Astrocyte of the cerebellum (primary cell): Measurements from ENCODE around the gene FBXW5.

Source experiments
- DNase-seq: peaks from one replicate; pipeline ENCODE4 v3.0.0-alpha.2; 2011; ENCODE audit warnings: low read depth
- H3K4me3 ChIP-seq: 2 replicates; pipeline ENCODE4 v1.5.1; 2011; ENCODE audit warnings: mild to moderate bottlenecking, low read depth, low read length, moderate library complexity
- in situ Hi-C: cut with HindIII; loops from 2 replicates; pipeline ENCODE4 v1.10.0; 2017; ENCODE audit warnings: low sequenced_read_pairs
- TF ChIP-seq, protein P1 (sequence below): IDR thresholded peaks from 2 replicates; pipeline ENCODE4 v1.5.1; 2012; ENCODE audit warnings: low read length, low read depth, moderate library complexity, mild to moderate bottlenecking; ENCODE audit errors: missing control alignments

Gene FBXW5, protein sequence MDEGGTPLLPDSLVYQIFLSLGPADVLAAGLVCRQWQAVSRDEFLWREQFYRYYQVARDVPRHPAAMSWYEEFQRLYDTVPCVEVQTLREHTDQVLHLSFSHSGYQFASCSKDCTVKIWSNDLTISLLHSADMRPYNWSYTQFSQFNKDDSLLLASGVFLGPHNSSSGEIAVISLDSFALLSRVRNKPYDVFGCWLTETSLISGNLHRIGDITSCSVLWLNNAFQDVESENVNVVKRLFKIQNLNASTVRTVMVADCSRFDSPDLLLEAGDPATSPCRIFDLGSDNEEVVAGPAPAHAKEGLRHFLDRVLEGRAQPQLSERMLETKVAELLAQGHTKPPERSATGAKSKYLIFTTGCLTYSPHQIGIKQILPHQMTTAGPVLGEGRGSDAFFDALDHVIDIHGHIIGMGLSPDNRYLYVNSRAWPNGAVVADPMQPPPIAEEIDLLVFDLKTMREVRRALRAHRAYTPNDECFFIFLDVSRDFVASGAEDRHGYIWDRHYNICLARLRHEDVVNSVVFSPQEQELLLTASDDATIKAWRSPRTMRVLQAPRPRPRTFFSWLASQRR

DNA sequence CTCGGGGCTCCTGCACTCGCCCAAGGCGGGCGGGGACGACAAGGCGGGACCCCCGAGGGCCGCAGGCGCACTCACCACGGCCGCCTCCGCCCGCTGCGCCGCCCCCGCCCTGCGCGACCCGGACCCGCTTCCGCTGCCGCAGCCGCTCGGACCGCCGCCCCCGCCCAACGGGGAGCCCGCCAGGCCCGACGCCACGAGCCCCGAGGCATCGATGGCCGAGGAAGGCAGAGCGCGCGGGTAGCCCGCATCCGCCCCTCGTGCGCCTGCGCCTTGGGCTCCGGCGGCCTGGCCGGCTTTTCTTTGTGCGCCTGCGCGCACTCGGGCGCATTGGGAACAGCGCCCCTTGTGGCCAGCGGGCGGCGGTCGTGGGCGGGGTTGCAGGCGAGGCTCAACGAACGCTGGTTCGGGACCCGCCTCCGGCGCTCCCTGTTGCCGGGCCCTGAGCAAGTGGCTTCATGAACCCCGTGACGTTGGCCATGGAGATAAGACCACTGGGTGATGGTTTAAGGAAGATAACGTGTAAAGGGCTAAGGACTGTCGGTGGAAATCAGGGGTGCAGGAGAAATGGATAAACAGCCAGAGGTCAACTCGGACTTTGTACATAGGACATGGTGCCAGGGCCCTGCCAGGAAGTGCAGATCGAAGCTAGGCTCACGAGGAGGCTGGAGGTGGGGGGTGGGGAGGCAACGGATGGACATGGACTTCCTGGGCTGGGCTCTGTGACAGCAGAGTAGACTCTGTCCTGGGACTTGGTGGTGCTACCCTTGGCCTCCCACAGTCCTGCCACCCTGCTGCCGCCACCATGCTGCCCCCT is at the start of gene FBXW5, which contains the start of gene C8G:
TSS of gene FBXW5 (minus strand) at position 220 of the 814 bp plus-strand sequence. CDS start 655 bp downstream, outside the sequence.
TSS of gene C8G (plus strand) at position 725 of the 814 bp plus-strand sequence. CDS start at position 803, 78 bp downstream.
- DNase-seq: peak; percentile 77
- peak within 1 kb of the TSS; percentile 75 for H3K4me3 ChIP-seq
- in situ Hi-C loops: no loop called here
- TF ChIP-seq, protein P1, sequence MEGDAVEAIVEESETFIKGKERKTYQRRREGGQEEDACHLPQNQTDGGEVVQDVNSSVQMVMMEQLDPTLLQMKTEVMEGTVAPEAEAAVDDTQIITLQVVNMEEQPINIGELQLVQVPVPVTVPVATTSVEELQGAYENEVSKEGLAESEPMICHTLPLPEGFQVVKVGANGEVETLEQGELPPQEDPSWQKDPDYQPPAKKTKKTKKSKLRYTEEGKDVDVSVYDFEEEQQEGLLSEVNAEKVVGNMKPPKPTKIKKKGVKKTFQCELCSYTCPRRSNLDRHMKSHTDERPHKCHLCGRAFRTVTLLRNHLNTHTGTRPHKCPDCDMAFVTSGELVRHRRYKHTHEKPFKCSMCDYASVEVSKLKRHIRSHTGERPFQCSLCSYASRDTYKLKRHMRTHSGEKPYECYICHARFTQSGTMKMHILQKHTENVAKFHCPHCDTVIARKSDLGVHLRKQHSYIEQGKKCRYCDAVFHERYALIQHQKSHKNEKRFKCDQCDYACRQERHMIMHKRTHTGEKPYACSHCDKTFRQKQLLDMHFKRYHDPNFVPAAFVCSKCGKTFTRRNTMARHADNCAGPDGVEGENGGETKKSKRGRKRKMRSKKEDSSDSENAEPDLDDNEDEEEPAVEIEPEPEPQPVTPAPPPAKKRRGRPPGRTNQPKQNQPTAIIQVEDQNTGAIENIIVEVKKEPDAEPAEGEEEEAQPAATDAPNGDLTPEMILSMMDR: peak; percentile 93

DNA sequence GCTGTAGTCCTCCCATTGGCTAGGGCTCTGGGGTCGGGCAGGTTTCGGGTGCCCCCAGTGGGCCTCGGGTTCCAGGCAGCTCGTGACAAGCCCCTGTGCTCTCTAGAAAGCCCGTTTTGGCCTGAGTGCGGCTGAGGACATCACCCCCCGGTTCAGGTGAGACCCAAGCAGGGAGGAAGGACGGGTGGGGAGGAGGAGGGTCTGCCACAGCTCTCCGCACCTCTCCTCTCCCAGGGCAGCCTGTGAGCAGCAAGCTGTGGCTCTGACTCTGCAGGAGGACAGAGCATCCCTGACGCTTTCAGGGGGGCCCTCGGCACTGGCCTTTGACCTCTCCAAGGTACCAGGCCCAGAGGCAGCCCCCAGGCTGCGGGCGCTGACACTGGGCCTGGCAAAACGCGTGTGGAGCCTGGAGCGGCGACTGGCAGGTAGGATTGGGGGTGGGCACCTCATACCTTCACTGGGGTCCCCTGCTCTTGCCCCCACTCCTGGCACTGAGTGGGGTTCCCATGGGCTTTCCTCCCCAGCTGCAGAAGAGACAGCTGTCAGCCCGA is 48.4 kb upstream of the FBXW5 start:
- in situ Hi-C loops: no loop called here

DNA sequence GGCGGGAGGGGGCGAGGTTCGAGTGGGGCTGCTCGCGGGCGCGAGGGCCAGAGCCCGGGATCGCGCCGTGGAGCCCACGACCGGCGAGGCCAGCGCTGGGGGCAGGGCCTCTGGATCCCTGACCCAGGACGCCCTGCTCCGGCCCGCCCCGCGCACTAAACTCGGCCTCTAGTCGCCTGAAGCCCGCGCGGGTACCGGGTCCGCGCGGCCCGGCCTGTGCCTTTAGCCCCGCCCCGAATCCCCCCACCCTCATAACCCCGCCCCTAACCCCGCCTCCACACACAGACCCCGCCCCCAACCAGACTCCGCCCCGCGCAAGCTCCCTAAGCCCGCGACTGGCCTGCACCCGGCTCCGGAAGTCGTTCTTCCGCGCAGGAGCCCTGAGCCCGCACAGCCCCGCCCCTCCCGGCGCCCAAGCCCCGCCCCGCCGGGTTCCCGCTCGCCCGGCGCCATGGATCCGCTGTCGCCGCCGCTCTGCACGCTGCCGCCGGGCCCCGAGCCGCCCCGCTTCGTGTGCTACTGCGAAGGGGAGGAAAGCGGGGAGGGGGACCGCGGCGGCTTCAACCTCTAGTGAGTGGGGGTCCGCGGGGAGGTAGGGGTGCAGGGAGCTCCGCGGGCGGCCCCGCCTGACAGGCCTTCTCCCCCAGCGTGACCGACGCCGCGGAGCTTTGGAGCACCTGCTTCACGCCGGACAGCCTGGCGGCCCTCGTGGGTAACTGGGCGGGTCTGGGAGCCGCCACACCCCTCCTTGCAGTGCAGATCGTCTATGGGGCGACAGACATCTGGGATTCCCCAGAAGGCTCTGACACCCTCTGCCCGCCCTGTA is 47.7 kb upstream of the FBXW5 start, which contains the start of gene PAXX:
TSS of gene PAXX (plus strand) at position 430 of the 826 bp plus-strand sequence. CDS start at position 452, 22 bp downstream.
- in situ Hi-C loops: no loop called here
- peak; percentile 57 for DNase-seq
- peak within 1 kb of the TSS; percentile 68 for H3K4me3 ChIP-seq
- TF ChIP-seq, protein P1: no peak

More for the DNA sequence above, 48.4 kb upstream of the FBXW5 start:
- TF ChIP-seq, protein P1: no peak
- peak overlapping the region; percentile 68 for H3K4me3 ChIP-seq
- DNase-seq: no peak

DNA sequence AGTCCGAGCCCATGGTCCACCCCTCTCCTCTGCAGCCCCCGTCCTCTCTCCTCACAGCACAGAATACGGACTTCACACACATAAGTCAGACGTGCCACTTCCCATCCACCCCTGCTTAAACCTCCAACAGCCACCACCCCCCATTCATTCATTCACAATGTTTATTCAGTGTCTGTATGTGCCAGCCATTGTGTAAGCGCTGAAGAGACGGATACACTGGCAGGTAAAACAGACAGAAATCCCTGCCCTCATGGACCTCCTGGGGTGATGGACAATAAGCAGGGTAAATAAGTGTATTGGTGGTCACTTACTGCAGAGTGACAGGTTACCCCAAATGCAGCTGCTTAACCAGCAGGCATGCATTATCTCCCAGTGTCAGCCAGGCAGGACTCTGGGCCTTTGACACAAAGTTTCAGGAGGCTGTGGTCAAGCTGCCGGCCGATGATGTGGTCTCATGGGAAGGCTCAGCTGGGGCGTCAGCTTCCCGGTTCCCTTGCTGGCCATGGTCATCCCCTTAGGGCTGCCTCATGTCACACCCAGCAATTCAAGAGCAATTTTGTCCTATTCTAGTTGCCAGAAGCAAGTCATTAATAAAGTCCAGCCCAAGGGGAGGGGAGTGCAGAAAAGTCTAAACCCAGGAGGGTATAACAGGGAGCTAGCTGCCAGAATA is 45.8 kb upstream of the FBXW5 start:
- in situ Hi-C loops: no loop called here
- TF ChIP-seq, protein P1: no peak
- H3K4me3 ChIP-seq: no peak overlapping the region
- no peak for DNase-seq

DNA sequence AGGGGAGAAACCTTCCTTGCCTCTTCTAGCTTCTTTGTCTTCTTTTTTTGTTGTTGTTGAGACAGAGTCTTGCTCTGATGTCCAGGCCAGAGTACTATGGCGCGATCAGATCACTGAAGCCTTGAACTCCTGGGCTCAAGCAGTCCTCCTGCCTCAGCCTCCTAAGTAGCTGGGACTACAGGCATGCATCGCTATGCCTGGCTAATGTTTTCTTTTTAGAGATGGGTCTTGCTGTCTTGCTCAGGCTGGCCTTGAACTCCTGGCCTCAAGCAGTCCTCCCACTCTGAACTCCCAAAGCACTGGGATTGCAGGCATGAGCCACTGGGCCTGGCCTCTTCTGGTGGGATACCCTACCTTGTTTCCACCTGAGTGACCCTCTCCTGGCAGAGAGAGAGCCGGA is 44.3 kb upstream of the FBXW5 start:
- TF ChIP-seq, protein P1: no peak
- H3K4me3 ChIP-seq: no peak overlapping the region
- no peak for DNase-seq
- in situ Hi-C loops: no loop called here
